Karpas-422 (cell line): Measurements from ENCODE around the gene HOXD9. TPM values are rescaled to one million over a fixed set of nuclear protein-coding genes. Genes with fewer than 3 reads are reported as not detected.

Source experiments
- DNase-seq: peaks from one replicate; pipeline ENCODE4 v3.0.0-alpha.2; 2015
- H2AFZ ChIP-seq: fragments of 200-600 bp; sonication (generic); 2 replicates; pipeline ENCODE4 v1.6.1; 2014; ENCODE audit warnings: antibody characterized with exemption, low read length, mixed read lengths
- H3K27ac ChIP-seq: fragments of 200-600 bp; sonication (generic); 2 replicates; pipeline ENCODE4 v1.5.1; 2014; ENCODE audit warnings: mild to moderate bottlenecking, low read length, moderate library complexity
- H3K27me3 ChIP-seq: fragments of 200-600 bp; sonication (generic); 2 replicates; pipeline ENCODE4 v1.6.1; 2014; ENCODE audit warnings: low read length, mixed read lengths
- H3K36me3 ChIP-seq: fragments of 200-600 bp; sonication (generic); 2 replicates; pipeline ENCODE4 v1.6.1; 2014; ENCODE audit warnings: low read length, mixed read lengths; ENCODE audit not compliant: insufficient read depth
- H3K4me1 ChIP-seq: fragments of 200-600 bp; sonication (generic); 2 replicates; pipeline ENCODE4 v1.6.1; 2014; ENCODE audit warnings: mild to moderate bottlenecking, low read length, mixed read lengths
- H3K4me2 ChIP-seq: fragments of 200-600 bp; sonication (generic); 2 replicates; pipeline ENCODE4 v1.6.1; 2014; ENCODE audit warnings: low read length, low read depth, mild to moderate bottlenecking; ENCODE audit not compliant: poor library complexity, severe bottlenecking
- H3K4me3 ChIP-seq: fragments of 200-600 bp; sonication (generic); 2 replicates; pipeline ENCODE4 v1.5.1; 2014; ENCODE audit warnings: mild to moderate bottlenecking, antibody characterized with exemption, low read length, mixed read lengths
- H3K79me2 ChIP-seq: fragments of 200-600 bp; sonication (generic); 2 replicates; pipeline ENCODE4 v1.6.1; 2014; ENCODE audit warnings: mild to moderate bottlenecking, low read length, mixed read lengths
- H3K9ac ChIP-seq: fragments of 200-600 bp; sonication (generic); 2 replicates; pipeline ENCODE4 v1.6.0; 2014; ENCODE audit warnings: low read length
- H3K9me2 ChIP-seq: fragments of 200-600 bp; sonication (generic), shearing (Covaris generic); replicated peaks from 2 replicates; pipeline ENCODE4 v1.6.0; 2014; ENCODE audit warnings: mild to moderate bottlenecking, low read length, moderate library complexity; ENCODE audit not compliant: insufficient read depth
- H3K9me3 ChIP-seq: fragments of 300-700, 200-600 bp; sonication (generic); 2 replicates; pipeline ENCODE4 v1.6.1; 2014; ENCODE audit warnings: low read length, mixed read lengths
- H4K20me1 ChIP-seq: fragments of 200-600 bp; sonication (generic); 2 replicates; pipeline ENCODE4 v1.6.1; 2014; ENCODE audit warnings: mild to moderate bottlenecking, antibody characterized with exemption, low read length, low read depth; ENCODE audit not compliant: insufficient read depth
- total RNA-seq: library from RNA; depleted of rRNA; stranded (reverse); fragments of >200 nt; shearing (Covaris generic); gene quantifications from 2 replicates; pipeline ENCODE4 v1.2.3, GENCODE V29; 2014; ENCODE audit warnings: low replicate concordance

HOXD9 gene
- total RNA-seq, 1 experiment from 2014 or later: not detected

DNA sequence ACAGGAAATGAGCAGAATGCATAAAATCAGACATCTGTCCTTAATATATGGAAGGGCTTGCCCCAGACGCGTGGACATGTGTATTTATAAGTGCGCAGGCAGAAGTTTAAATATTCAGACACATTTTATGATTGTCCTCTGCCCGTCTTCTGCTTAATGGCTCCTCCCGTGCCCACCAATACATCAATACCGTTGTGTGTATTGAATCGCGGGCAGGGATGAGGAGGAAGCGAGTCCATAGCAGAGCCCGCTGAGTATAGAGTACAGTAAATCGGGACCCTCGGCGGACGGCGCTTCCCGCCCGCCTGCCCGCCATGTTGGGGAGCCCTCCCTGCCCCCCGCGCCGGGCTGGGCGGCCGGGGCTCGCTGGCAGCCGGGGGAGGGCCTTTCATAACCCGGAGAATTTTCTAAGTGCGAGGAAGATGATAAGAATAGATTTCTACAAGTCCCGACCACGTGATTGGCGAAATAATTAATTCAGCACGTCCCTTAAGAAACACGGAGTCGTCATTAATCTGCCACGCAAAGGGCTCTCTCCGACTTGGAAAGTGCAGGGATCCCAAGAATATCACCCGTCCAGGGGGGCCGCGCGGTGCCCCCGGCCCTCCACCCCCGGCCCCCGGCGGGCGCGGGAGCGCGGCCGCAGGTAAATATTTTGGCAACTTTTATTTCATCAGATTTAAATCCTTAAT is 34.4 kb downstream of the HOXD9 start, which contains the start of gene HOXD3:
TSS of gene HOXD3 (plus strand) at position 501 of the 692 bp plus-strand sequence. CDS start 11,808 bp downstream, outside the sequence.
- Histone ChIP-seq H3K9me3 (no peaks in the 10 kb centered on the region), H3K4me3 (no peak within 1 kb of the TSS), H4K20me1 (no peaks in the 10 kb centered on the region), H2AFZ (no peak within 1 kb of the TSS), H3K4me1 (no peaks in the 10 kb centered on the region), H3K9ac (no peak within 1 kb of the TSS), H3K4me2 (no peak within 1 kb of the TSS), H3K79me2 (no peaks in the 10 kb centered on the region), H3K27me3 (no peaks in the 10 kb centered on the region), H3K27ac (no peak within 1 kb of the TSS), H3K9me2 (no peaks in the 10 kb centered on the region), H3K36me3 (no peaks in the 10 kb centered on the region)
- DNase-seq: no peak

DNA sequence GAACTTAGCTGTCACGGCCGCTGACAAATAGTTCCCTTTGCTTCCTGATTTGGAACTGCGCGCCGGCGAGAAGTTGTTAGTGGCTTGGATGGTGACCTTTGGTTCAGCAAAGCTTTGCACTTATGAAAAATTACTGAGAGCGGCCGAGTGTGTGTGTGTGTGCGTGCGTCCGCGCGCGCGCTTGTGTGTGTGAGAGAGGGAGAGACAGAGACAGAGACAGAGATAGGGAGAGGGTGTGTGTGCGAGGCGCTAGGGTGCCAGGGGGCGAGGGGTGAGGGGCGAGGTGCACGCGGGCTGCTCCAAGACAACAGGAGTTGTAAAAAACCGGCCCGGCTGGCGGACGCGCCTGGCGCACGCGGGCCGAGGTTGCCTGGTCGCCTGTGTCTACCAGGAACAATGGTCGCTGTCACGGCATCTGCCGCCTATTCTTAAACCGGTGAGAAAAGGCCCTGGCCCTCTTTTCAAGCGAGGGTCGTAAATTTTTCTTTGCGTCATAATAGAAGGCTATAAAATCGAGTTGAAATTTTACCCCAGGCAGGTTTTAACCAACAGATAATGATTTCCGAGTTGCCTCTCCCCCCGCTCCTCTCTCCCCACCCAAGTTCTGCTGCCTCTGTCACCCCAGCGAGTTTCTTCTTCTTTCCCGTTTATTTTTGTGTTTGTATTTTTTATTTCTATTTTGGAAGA is 35.1 kb downstream of the HOXD9 start:
- H3K4me1 ChIP-seq: no peaks in the 10 kb centered on the region
- H3K9me2 ChIP-seq: no peaks in the 10 kb centered on the region
- no peak overlapping the region for H3K9ac ChIP-seq
- no peaks in the 10 kb centered on the region for H3K36me3 ChIP-seq
- no peaks in the 10 kb centered on the region for H3K27me3 ChIP-seq
- H4K20me1 ChIP-seq: no peaks in the 10 kb centered on the region
- no peak overlapping the region for H3K4me2 ChIP-seq
- DNase-seq: no peak
- no peaks in the 10 kb centered on the region for H3K79me2 ChIP-seq
- no peak overlapping the region for H3K4me3 ChIP-seq
- no peak overlapping the region for H3K27ac ChIP-seq
- H3K9me3 ChIP-seq: no peaks in the 10 kb centered on the region
- H2AFZ ChIP-seq: no peak overlapping the region

DNA sequence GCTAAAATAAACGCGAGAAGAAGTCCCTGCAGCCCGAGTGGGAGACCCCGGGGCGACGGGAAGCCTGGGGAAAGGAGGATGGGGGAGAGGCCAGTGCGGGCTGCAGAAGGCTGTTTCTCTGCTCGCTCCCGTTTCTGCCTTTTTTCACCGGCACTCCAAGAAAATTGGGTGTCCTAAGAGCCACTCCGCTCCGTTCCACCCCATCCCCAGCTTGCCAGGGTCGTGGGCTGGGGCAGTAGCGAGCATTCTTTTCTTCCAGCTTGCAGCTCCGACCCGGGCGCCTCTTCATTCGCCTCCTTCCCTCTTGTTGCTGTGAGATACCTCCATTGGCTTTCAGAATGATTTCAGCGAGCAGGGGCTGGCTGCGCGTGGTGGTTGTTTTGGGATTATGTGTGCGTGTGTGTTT is 35.7 kb downstream of the HOXD9 start:
- Histone ChIP-seq H3K9me2 (no peaks in the 10 kb centered on the region), H3K36me3 (no peaks in the 10 kb centered on the region), H3K79me2 (no peaks in the 10 kb centered on the region), H4K20me1 (no peaks in the 10 kb centered on the region), H3K9me3 (no peaks in the 10 kb centered on the region), H3K9ac (no peak overlapping the region), H3K4me3 (no peak overlapping the region), H3K4me1 (no peaks in the 10 kb centered on the region), H2AFZ (no peak overlapping the region), H3K4me2 (no peak overlapping the region), H3K27me3 (no peaks in the 10 kb centered on the region), H3K27ac (no peak overlapping the region)
- no peak for DNase-seq

DNA sequence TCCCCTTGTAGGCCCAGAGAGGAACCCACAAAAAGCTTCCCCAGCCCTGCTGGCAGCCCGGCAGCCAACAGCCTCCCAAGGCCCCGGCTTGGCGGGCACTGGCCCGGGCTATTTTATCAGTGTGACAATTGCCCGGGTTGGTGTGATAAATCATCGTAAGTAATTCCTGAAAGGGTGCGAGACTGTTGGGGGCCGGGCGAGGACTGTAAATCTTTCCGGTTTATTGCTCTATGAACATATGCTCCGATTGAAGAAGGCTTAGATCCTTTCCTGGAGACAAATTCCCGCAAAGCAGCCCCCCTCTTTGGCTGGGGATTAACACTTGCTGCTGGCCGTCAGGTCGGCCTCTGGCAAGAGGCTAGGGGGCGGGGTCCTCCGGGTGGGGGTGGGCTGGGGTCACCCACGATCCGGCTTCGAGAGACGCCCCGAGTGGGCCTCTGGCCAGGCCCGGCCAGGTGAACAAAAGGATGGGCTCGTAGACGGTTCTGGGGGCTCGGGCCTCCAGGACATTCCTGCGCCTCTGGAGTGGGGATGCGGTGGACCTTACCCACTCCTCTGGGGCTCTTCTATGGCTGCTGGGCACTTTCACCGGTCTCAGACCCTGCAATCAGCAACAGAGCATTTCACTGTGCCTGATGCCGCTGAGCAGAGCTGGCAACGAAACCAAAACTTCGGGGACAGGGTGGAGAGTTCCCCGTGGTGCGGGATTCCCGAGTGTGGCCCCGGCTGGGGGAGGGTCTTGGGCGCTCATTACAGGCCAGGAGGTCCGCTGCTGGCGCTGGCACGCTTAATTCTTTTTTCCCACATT is 36.5 kb downstream of the HOXD9 start:
- no peak overlapping the region for H3K27ac ChIP-seq
- H3K9ac ChIP-seq: no peak overlapping the region
- H3K4me1 ChIP-seq: no peaks in the 10 kb centered on the region
- no peak for DNase-seq
- H4K20me1 ChIP-seq: no peaks in the 10 kb centered on the region
- H3K9me2 ChIP-seq: no peaks in the 10 kb centered on the region
- H2AFZ ChIP-seq: no peak overlapping the region
- H3K79me2 ChIP-seq: no peaks in the 10 kb centered on the region
- H3K4me2 ChIP-seq: no peak overlapping the region
- no peaks in the 10 kb centered on the region for H3K9me3 ChIP-seq
- no peaks in the 10 kb centered on the region for H3K27me3 ChIP-seq
- H3K36me3 ChIP-seq: no peaks in the 10 kb centered on the region
- no peak overlapping the region for H3K4me3 ChIP-seq

DNA sequence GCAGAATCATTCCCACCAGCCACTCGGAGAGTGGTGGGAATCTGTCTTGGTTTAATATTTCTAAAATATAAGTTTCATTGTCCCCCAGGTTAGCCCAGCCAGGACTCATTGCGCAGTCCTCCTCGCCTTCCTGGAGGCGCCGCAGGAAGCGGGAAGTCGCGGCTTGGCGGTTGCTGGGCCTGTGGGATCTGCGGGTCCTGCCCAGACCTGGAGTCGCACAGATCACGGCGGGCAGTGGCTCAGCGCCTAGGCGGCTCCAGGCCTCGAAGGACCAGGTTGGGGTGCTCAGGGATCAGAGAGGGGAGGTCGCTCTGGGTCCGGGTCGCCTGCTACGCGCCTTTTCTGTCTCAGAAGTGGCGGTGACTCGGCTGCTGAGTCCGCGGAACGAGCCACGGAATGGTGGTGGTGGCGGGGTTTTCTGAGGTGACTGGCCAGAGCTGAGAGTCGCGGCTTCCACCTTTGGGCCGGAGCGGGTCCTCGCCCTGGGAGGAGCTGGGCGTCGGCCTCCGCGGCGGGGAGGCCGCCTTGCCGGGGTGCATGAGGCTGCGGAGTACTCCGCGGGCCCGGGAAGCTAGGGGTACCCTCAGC is 37.2 kb downstream of the HOXD9 start:
- Histone ChIP-seq H3K4me1 (no peaks in the 10 kb centered on the region), H3K36me3 (no peaks in the 10 kb centered on the region), H3K9me2 (no peaks in the 10 kb centered on the region), H4K20me1 (no peaks in the 10 kb centered on the region), H3K9me3 (no peaks in the 10 kb centered on the region), H3K4me2 (no peak overlapping the region), H2AFZ (no peak overlapping the region), H3K79me2 (no peaks in the 10 kb centered on the region), H3K27me3 (no peaks in the 10 kb centered on the region), H3K9ac (no peak overlapping the region), H3K27ac (no peak overlapping the region), H3K4me3 (no peak overlapping the region)
- DNase-seq: no peak

DNA sequence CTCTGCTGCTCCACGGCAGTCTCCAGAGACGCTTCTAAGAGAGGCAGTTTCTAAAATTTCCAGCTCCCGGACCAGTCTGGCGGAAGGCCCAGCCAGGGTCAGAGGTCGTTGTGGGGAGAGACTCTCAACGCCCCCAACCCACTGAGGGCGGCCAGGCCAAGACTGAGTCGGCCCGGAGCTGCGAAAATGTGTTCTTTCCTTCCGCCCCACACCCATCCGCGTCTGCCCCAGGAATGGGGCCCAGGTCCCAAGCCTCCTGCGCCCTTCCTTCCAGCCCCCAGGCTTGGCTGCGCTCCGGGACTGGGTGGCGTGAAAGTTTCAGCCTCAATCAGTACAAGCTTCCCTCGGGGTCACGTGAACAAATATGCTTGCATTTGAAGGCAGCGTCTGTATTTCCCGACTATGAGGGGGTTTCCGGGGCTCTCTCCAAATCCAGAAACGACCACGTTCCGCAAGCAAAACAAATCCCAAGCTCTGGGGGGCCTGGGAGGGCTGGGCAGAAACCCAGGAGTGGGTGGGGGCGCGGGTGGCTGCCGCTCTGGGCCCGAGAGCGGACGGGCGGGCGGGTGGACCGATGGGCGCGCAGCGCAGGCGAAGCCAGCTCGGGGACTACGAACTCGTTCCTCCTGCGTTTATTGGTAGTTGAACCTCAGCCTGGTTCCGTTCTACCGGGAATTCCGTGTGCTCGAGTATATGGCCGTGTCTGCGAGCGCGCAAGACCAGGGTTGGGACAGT is 37.9 kb downstream of the HOXD9 start:
- H3K79me2 ChIP-seq: no peaks in the 10 kb centered on the region
- H4K20me1 ChIP-seq: no peaks in the 10 kb centered on the region
- no peaks in the 10 kb centered on the region for H3K9me3 ChIP-seq
- H2AFZ ChIP-seq: no peak overlapping the region
- H3K4me1 ChIP-seq: no peaks in the 10 kb centered on the region
- no peaks in the 10 kb centered on the region for H3K27me3 ChIP-seq
- no peaks in the 10 kb centered on the region for H3K9me2 ChIP-seq
- no peak overlapping the region for H3K4me2 ChIP-seq
- H3K9ac ChIP-seq: no peak overlapping the region
- no peak overlapping the region for H3K27ac ChIP-seq
- H3K36me3 ChIP-seq: no peaks in the 10 kb centered on the region
- DNase-seq: no peak
- H3K4me3 ChIP-seq: no peak overlapping the region

DNA sequence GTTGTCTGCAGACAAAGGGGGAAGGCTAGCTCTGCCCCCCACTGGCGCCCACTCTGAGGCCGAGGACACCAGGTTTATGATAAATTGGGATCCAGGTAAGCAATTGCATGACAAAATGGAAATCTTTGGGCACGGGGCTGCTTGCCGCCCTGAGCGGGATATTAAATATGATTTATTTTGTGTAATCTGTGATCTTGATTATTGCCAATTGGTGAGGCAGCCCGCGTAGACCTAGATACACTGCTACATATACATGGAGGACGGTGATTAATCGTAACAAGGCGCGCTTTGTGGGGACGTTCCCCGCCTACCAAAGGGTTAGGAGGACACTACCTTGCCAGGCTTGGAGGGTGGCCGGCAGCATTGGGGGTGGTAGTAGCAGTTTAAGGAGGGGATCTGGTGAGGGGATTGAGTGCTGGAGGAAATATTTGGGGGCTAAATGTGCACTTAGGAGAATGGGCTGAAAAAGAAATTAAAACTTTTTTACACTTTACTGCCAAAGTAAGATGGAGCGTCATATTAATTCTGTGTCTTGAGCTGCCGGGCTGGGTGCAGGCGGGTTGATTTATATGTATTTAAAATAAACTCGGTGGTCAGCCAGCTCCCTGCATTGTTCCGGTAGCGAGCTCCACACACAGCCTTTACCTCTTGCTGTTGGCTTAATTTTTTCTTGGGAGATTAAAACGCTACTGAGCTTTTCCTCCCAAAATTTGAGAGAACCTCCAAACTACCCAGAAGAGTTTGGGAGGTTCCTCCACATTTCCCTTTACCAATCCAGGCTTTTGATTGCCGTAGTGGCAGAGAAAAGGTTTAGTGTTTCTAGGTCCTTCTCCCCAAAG is 38.7 kb downstream of the HOXD9 start:
- no peaks in the 10 kb centered on the region for H4K20me1 ChIP-seq
- no peak overlapping the region for H3K9ac ChIP-seq
- no peak overlapping the region for H3K4me2 ChIP-seq
- H3K27ac ChIP-seq: no peak overlapping the region
- H3K4me1 ChIP-seq: no peaks in the 10 kb centered on the region
- H3K9me3 ChIP-seq: no peaks in the 10 kb centered on the region
- H3K79me2 ChIP-seq: no peaks in the 10 kb centered on the region
- H3K27me3 ChIP-seq: no peaks in the 10 kb centered on the region
- no peak overlapping the region for H3K4me3 ChIP-seq
- no peaks in the 10 kb centered on the region for H3K36me3 ChIP-seq
- no peak for DNase-seq
- H3K9me2 ChIP-seq: no peaks in the 10 kb centered on the region
- no peak overlapping the region for H2AFZ ChIP-seq
